GM19452 (cell line): ENCODE data around the gene AFAP1L2.
A peak's percentile ranks its signal among the peaks of the same experiment; 100 is the strongest.

Source experiments
- ATAC-seq: cut with Tn5 transposase; IDR thresholded peaks from one replicate; pipeline ENCODE4 v1.9.1; 2021; ENCODE audit not compliant: unreplicated experiment

Gene AFAP1L2, protein sequence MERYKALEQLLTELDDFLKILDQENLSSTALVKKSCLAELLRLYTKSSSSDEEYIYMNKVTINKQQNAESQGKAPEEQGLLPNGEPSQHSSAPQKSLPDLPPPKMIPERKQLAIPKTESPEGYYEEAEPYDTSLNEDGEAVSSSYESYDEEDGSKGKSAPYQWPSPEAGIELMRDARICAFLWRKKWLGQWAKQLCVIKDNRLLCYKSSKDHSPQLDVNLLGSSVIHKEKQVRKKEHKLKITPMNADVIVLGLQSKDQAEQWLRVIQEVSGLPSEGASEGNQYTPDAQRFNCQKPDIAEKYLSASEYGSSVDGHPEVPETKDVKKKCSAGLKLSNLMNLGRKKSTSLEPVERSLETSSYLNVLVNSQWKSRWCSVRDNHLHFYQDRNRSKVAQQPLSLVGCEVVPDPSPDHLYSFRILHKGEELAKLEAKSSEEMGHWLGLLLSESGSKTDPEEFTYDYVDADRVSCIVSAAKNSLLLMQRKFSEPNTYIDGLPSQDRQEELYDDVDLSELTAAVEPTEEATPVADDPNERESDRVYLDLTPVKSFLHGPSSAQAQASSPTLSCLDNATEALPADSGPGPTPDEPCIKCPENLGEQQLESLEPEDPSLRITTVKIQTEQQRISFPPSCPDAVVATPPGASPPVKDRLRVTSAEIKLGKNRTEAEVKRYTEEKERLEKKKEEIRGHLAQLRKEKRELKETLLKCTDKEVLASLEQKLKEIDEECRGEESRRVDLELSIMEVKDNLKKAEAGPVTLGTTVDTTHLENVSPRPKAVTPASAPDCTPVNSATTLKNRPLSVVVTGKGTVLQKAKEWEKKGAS

DNA sequence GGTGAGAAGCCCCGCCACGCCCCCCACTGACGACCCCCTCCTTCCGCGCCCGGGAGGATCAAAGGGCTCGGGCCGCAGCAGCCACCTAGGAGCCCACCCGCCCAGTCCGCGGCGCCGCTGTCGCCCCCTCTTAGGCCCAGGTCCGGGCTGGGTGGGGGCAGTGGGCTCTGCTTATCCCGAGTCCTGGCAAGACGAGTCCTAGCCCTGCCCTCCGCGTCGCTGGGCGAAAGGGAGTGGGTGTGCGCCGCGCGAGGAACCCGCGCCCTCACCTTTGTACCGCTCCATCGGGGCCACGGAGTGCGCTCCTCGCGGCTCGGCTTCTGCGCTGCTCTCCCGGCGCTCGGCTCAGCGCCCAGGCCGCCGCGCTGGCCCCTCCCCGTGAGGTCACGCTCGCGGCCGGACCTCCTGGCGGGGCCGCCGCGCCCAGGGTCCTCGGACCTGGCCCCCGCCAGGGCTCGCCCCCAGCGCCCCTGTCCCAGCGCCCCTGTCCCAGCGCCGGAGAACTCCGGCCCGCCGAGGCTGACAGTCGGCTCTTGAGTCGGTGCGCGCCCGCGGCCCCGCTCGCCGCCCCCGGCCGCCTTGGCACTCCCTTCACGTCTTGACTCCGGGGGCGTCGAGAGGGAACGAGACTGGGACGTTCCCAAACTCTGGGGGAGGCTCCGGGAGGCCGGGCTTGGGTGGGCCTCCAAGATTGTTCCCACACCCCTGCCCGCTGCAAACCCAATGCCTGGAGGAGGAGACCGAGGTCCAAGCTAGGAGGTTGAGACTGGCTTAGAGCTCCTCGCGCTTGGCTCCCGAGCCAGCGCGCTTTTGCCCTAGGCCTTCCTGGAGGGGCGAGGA is at the start of gene AFAP1L2:
Gene AFAP1L2, minus strand, starts transcription at position 332 of the 840 bp plus-strand sequence. Its CDS starts 47 bp downstream, at position 285.
- no peak for ATAC-seq

DNA sequence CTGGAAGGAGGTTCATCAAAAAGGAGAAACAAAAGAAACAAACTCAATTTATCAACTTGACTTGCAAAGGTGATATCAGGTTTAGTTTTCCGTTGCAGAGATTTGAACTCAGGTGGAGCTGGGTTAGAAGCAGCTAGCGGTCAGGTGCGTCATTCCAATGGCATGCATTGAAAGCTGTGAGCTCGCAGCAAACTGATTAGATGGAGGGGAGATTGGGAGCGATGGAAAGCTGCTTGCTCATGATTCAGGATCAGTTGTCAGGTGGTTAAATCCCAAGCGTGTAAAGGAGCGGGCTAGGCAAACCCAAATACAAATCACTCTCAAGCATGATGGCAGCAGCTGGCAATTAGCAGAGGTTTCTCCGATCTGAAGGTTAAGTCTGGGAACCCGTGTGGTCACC is 49.3 kb upstream of the AFAP1L2 start:
- no peak for ATAC-seq

DNA sequence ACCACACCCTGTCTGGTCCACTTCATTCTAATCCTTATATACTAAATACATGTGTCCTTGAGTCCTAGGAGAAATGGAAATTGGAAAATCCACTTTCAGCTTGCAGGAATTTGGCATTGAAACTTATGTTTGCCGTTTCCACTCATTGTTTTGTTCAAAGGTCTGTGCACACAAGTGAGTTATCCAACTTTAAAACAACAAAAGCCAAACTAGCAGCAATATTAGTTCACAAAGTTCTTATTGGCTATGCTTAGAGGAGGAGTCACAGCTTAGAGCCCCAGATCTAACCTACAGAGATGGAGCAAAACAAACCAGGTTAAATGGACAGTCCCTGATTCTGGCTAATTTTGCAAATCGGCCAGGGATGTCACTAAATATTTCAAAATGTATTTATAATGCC is 44.6 kb upstream of the AFAP1L2 start:
- no peak for ATAC-seq

DNA sequence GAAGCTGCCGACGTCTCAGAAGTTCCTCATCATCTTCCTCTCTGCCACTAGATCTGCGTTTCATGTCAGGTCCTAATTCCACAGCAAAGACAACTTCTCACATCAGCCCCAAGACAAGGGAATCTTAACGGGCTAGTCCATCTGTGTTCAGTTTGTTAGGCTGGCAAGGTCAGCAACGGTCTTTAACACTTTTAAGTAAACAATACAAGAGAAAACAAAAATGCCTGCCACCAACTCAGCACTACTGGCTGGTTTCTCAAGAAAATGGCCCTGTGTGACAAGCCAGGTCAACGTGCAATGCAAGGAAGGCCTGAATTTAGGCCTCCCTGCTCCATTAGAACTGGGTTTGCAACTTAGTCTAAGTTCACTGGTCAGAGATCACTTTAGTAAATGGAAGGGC is 41.0 kb upstream of the AFAP1L2 start:
- no peak for ATAC-seq

DNA sequence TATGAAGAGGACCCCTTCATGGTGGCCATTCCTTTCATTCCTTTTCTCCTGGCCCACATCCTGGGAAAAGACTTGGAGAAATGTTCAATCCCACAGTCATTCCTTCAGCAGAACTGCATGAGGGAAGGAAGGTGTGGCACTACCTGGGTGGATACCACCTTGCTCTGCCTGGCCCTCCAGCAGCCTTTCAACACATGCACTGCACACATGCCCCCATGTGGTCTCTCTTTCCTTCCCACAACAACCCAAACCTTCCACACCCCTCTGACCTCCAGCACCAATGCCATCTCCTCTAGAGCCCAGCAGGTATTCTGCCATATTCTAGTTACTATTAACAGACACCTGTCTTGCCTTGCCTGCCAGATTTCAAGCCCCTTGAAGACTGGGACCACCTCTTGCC is 40.5 kb upstream of the AFAP1L2 start:
- no peak for ATAC-seq

DNA sequence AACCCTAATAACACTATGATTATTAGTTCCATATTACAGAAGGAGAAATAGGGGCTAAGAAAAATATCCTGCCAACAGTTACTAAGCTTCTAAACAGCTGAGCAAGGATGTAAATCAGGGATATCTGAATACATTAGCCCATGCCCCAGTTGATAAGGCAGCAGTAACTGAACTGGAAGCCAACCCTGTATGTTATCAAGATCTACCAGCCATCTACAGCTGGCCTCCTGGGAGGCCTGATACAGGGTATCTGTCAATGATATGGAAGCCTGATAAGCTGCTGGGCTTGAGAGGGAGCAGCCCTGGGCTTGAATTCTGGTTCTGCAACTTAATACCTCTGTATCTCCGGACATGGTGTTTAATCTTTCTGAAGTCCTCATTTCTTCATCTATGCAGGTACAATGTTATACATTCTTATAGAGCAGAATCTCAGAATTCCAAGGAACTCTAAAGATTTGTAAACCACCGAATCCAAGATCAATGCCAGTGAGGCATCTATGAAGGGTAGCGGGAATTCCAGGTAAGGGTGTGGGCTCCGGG is 37.9 kb upstream of the AFAP1L2 start:
- no peak for ATAC-seq

DNA sequence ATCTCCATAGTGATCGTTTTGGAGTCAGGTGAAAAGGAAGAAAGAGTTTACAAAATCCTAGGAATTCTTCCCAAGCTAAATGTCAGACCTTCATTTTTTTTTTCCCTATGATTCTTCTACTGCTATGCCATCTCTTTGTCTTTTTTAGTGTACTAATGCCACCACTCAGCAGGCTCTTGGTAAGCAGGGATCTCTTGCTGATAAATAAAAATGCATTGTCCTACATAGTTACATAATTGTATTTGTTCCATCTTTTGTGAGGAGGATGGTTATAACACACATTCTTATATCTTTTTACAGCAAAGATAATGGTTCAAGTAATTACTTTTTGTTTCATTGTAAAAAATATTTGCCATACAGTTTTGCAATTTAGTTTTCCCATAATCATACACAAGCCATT is 36.8 kb upstream of the AFAP1L2 start:
- ATAC-seq = no peak

DNA sequence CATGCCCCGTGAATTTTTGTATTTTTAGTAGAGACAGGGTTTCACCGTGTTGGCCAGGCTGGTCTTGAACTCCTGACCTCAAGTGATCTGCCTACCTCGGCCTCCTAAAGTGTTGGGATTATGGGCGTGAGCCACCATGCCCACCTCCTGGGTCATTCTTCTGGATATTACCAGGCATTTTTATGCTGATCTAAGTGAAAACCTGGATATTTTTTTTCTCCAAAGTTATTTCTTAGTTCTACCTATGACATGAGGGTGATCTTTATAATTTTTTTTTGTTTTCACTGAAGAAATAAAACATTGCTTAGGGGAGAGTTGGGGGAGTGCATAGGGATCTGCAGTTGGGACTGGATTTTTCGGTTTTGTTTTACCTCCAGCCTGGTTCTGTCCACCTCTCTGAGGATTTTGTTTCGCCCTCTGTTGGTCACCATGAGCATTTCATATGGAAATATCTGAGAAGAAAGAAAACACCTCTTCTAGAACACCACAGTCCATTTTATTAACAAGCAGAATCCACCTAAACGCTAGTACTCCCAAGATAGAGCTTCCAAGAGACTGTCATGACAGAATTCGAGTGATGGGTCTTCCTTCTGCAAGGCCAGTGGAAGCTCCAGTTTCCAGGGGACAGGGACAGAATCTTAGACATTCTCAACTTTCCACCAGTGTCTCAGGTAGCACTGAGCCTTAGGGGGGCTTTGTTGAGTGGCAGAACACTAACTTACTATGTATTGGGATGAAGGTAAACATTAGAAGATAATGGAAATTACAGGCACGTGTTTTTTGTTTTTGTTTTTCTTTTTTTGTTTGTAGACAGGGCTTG is 33.4 kb upstream of the AFAP1L2 start:
- ATAC-seq = no peak

DNA sequence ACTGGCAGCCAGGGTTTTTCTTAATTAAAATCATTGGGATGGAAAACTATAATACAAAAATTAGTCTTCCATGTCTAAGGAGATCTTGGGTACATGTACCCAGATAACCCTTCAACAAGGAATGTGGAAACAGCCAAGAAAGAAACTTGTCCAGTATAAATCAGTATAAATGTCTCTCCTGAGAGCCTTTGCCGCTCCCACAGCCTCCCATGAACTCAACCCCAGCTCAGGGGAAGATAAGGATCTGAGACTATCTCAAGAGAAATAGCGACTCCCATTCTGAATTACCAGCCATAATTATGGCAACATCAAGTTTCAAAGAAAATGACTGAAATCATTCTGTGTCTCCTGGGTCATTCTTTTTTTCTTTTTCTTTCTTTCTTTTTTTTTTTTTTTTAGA is 32.6 kb upstream of the AFAP1L2 start:
- no peak for ATAC-seq

DNA sequence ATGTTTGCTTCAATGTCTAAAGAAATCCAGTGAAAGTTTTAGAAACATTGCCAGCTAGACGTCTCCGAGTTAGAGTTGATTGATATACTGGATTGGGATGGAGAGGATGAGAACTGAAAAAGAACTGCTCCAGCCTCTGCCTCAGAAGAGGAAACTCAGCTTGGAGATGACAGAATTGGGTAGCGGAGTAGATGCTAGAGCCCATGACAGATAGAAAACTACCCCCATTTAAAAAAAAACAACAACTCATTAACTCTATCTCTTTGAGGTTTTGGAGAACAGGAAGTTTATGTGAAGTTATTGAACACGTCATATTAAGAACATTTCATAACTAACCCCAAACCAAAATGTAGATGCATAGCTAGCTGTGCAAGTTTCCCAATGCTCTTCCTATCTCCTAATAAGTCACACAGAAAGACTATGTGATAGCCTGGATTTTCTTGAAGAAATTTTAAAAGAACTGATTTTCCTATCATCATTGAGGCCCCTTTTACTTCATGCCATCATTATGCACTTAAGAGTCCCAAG is 28.3 kb upstream of the AFAP1L2 start:
- ATAC-seq = no peak

DNA sequence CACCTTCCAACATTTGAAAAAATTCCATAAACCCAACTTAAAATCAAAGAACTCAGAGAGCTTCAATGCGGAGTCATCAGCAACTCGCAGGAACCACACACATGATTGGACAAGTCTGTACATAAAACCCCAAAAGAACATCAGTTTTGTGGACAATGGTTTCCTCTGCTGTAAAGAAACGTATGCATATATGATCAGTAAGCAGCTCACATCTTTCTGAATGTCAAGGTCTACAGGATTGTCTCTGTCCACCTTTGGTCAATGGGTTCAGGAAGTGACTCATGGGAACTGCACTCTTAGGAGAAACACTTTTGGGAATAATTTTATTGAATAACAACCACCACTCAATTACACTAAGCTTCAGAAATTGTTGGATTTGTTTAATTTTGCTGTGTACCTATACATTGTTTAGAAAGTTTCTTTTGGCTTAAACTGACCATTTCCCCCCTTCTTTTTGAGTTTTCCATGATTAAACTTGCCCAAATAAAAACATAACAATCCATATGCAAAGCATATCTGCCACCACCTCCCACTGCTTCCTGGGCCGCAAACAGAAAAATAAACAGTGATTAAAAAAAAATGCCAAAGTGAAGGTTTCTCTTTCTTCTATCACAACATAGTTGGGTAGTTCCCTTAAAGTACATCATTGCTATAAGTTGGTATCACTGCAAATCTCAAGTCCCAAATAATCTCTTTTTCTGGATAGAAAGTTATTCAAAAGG is 27.3 kb upstream of the AFAP1L2 start:
- no peak for ATAC-seq

DNA sequence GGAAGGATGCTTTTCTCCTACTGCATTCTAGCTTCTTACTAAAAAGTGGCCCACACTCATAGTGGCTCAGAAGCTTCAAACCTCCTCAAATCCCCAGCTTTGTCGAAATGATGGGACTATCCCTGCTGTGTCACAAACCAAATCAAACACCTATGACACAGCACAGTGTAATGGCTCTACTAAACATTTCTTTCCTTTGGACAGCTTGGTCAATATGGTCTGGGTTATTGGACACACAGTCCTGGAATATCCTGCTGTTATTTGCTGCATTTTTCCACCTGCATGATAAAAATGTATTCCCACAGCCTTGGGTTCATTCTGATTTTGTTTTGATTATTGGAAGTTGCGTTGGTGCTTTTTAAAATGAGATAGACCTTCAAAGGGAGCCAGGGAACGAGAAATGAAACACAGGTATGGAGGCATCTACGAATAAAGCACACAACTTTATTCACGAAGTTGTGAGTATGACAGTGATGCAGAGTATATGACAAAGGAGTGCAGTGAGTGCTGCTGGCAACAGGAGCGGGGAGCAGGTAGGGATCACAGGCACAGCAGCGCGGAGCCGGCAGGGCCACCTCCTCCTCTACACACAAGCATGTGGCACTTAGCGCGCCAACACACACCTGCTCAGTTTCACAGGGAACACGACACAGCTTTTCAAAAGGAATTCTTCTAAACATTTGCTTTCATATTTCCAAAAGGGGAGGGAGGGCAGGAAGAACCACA is 26.5 kb upstream of the AFAP1L2 start:
- ATAC-seq = no peak

DNA sequence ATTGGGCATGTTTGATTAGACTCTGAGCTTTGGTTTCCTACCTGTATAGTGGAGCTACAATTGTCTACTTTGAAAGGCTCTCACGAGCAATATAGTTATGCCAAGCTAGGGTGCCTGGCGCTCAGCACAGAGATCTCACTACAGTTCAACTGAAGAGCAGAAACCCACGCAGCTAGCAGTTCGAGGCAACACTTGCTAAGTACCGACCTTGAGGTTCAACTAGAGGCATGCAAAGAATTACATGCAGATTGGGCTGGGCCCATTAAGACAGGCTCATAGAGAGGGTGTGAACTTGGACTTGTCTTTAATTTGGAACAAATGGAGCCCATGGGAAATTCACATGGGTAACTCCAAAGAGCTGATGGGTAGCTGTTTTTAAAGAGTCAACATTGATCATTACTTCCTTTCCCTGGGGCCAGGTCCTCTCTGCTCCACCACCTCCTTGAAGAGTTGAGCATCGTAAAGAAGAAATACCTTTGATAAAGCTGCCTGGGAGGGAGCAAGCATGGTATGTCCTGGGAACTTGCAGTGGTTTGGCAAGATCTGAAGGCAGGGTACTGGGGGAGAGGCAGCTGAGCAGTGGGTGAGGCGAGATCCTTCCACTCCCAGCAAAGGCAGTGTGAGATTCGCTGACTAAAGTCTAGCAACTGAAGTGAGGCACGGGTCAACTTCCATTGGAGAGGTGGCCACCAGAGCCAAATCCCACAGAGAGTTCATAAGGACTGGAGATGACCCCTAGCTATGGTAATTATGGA is 25.5 kb upstream of the AFAP1L2 start:
- no peak for ATAC-seq

DNA sequence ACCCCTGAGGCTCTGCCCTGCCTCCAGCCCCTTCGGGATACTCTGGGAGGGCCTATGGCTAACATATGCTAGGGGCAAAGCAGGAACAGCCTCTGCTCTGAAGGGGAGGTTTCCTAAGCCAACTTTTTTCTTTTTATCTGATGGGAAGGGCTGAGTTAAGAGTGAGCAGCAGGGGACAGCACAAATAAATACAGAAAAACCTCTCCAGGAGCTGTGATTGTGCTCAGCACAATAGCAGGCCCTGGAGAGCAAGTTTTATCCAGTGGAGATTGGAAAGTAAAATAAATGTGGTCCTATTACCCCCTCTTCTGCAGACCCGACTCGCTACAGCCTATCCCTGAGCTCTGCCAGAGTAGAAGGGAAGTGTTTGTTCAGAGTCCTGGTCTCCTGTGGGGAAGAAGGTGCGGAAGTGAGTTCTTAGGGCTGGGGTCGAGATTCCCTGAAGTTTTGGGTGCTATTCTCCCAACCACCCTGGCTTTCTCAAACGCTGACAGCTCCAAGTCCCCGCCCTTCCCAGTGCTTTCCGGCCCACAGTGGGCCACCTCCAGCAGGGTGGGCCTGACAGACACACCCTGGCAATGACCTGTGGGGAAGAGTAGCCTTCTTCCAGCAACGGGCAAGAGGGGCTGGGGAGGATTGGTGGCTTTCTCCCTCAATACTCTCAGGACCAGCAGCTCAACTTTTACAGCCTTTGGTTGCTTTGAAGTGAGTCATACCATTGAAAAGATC is 23.0 kb upstream of the AFAP1L2 start:
- ATAC-seq = no peak

DNA sequence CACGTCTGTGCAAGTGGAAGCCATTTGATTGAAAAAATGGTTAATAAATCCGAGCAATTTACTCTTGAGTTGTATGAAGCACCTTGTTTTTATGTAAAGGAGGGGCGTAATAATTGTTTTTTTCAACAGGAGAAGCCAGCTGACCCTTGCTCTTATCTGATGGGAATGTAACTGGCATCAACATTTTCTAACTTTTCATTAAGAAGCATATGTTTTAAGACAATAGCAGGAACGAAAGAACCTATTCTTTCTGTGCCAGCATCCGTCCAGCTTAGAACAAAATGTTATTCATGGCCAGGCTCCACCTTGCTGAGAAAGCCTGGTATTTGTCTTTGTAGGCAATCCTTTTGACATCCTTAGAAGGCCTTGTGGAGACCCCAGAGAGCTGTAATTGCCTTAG is 22.2 kb upstream of the AFAP1L2 start:
- no peak for ATAC-seq

DNA sequence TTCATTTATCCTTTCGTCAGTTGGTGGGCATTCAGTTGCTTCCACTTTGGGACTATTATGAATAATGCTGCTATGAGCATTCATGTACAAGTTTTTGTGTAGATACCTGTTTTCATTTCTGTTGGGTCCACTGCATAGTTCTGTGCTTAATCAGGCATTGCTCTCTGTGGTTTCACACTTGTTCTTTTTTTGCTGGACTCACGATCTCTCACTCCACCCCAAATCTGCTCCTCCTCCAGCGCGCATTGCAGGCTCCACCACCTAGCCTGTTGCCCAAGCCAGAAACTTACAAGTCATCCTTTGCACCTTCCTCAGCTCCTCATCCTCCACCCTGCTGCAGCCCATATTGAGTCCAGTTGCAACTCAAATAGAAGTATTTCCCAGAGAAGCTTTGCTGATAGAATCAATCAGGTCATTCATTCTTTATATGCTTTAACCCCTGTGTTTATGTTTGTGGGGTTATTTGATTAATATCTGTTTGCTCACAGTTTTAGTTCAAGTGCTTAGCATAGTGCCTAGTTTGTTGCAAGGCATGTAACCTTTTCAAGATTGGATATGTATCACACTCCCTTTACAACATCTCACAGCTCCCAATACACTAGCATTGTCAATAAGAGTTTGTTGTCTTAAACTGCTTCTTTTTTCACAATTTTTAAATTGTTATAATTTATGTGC is 16.6 kb upstream of the AFAP1L2 start:
- ATAC-seq = peak; percentile 84

DNA sequence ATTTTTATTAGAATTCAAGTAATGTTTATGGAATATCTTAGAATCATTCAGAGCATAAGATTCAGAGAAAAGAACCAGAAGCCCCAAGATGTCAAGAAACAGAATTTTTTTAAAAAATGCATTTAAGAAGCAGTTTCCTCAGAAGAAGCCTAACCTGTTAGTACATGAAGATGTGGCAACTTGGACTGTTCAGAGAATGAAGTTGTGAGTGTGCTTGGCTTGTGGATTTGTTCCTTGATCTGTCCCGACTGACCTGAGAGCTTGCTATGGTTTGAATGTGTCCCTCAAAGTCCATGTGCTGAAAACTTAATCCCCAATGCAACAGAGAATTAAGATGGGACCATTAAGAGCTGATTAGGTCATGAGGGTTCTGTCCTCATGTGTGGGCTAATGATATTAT is 13.8 kb upstream of the AFAP1L2 start:
- ATAC-seq = no peak
